ENCODE results near the gene IGFLR1. TPM values are rescaled to one million over a fixed set of nuclear protein-coding genes. Genes with fewer than 3 reads are reported as not detected.

IGFLR1 gene
- total RNA-seq, 6 experiments from 2014 or later = 0.76 to 2.8 (median 1.4) TPM

- H3K4me3 Mint-ChIP-seq = no peak overlapping the region
- H3K27ac Mint-ChIP-seq = no peak overlapping the region; the same call in 1 of the 2 replicates
- H3K36me3 Mint-ChIP-seq (ENCODE audit: low read depth) = peaks cover 10% of the 10 kb centered on the region
- TF ChIP-seq CTCF (IDR thresholded peaks at IDR 0.05) = no peak
- H3K4me1 Mint-ChIP-seq (ENCODE audit: low read depth) = peaks cover 48% of the 10 kb centered on the region
- DNase-seq = no peak
- H3K27me3 Mint-ChIP-seq (ENCODE audit: insufficient read depth) = peaks cover 7% of the 10 kb centered on the region
- H3K9me3 Mint-ChIP-seq = no peaks in the 10 kb centered on the region
Observed at GRCh38 chr19:35751839-35752745, 9.8 kb upstream of the IGFLR1 start.

- DNase-seq = no peak
- Mint-ChIP-seq H3K36me3 (ENCODE audit: low read depth) (peaks cover 9% of the 10 kb centered on the region), H3K4me3 (peak overlapping the region; percentile 97), H3K27me3 (ENCODE audit: insufficient read depth) (peaks cover 8% of the 10 kb centered on the region), H3K9me3 (no peaks in the 10 kb centered on the region), H3K4me1 (ENCODE audit: low read depth) (peaks cover 43% of the 10 kb centered on the region), H3K27ac (0 out of 2 replicates have a peak overlapping the region, but pooled peaks have one; percentile 18)
- TF ChIP-seq CTCF (IDR thresholded peaks at IDR 0.05) = no peak
Observed at GRCh38 chr19:35750167-35750566, 7.9 kb upstream of the IGFLR1 start.

GRCh38 chr19:35748106-35749020 is 6.1 kb upstream of the IGFLR1 start, which contains the start of gene LIN37:
LIN37 (plus strand) TSS chr19:35748576; CDS start chr19:35748725, 149 bp downstream.
- TF ChIP-seq CTCF (IDR thresholded peaks at IDR 0.05) = peak; percentile 29; the same call in 1 of the 2 replicates
- peaks cover 9% of the 10 kb centered on the region for H3K36me3 Mint-ChIP-seq (ENCODE audit: low read depth)
- H3K9me3 Mint-ChIP-seq = no peaks in the 10 kb centered on the region
- H3K27me3 Mint-ChIP-seq (ENCODE audit: insufficient read depth) = peaks cover 4% of the 10 kb centered on the region
- peaks cover 41% of the 10 kb centered on the region for H3K4me1 Mint-ChIP-seq (ENCODE audit: low read depth)
- H3K4me3 Mint-ChIP-seq = peak within 1 kb of the TSS; percentile 97
- DNase-seq = peak; percentile 99
- peak within 1 kb of the TSS; percentile 80 for H3K27ac Mint-ChIP-seq

GRCh38 chr19:35746531-35746930 is 4.3 kb upstream of the IGFLR1 start:
- H3K27ac Mint-ChIP-seq = peak overlapping the region; percentile 100
- H3K36me3 Mint-ChIP-seq (ENCODE audit: low read depth) = peaks cover 13% of the 10 kb centered on the region
- no peaks in the 10 kb centered on the region for H3K9me3 Mint-ChIP-seq
- DNase-seq = no peak
- TF ChIP-seq CTCF (IDR thresholded peaks at IDR 0.05) = no peak
- peaks cover 45% of the 10 kb centered on the region for H3K4me1 Mint-ChIP-seq (ENCODE audit: low read depth)
- H3K4me3 Mint-ChIP-seq = peak overlapping the region; percentile 97
- peaks cover 3% of the 10 kb centered on the region for H3K27me3 Mint-ChIP-seq (ENCODE audit: insufficient read depth)

- no peak for DNase-seq
- peak overlapping the region; percentile 97 for H3K4me3 Mint-ChIP-seq
- TF ChIP-seq CTCF (IDR thresholded peaks at IDR 0.05) = no peak
Observed at GRCh38 chr19:35746087-35746462, 3.8 kb upstream of the IGFLR1 start.

More at GRCh38 chr19:35746087-35746462, 3.8 kb upstream of the IGFLR1 start:
- Mint-ChIP-seq H3K9me3 (no peaks in the 10 kb centered on the region), H3K27ac (peak overlapping the region; percentile 100), H3K27me3 (ENCODE audit: insufficient read depth) (peaks cover 3% of the 10 kb centered on the region), H3K36me3 (ENCODE audit: low read depth) (peaks cover 13% of the 10 kb centered on the region), H3K4me1 (ENCODE audit: low read depth) (peaks cover 46% of the 10 kb centered on the region)
